HepG2 (cell line): ENCODE data around the gene CDC42SE2. TPM values are rescaled to one million over a fixed set of nuclear protein-coding genes. Genes with fewer than 3 reads are reported as not detected.

Source experiments
- ATAC-seq: fragments of 200-7000 bp; cut with Tn5 transposase; 3 replicates; pipeline ENCODE4 v1.9.1; 2020; ENCODE audit warnings: mild to moderate bottlenecking, moderate library complexity
- BruUV-seq: library from RNA; stranded (reverse); fragments of 400-500 nt; replicated peaks from 2 replicates; lab custom pipeline; 2021; lab: Mats Ljungman, UMichigan
- CTCF ChIA-PET: fragments of 300-600 bp; formaldehyde crosslinking; extraction: SDS; loops from one replicate; lab custom pipeline; 2021; ENCODE audit warnings: low total read pairs, inconsistent platforms, low intra/inter-chr PET ratio; lab: Yijun Ruan, JAX
- POLR2A ChIA-PET: fragments of 350-600 bp; sonication (Branson Sonifier 250); formaldehyde crosslinking; loops from one replicate; lab custom pipeline; 2020; ENCODE audit warnings: antibody characterized with exemption, inconsistent platforms; lab: Yijun Ruan, JAX
- DNase-seq: peaks from one replicate; pipeline ENCODE4 v3.0.0-alpha.2; 2015; ENCODE audit warnings: low spot score
- FAIRE-seq: peaks from 3 replicates; lab custom pipeline; 2011; peaks lifted over from hg19 to GRCh38; lab: Jason Lieb, UNC
- H2AFZ ChIP-seq: one replicate; pipeline ENCODE4 v1.6.1; 2011; ENCODE audit warnings: low read length, inconsistent platforms
- H3K27ac ChIP-seq: fragments of 300-600 bp; 3 replicates; pipeline ENCODE4 v1.8.0; 2011; ENCODE audit warnings: mixed run types, mild to moderate bottlenecking, mixed read lengths, low read length, inconsistent platforms; ENCODE audit not compliant: insufficient read depth; ENCODE audit errors: extremely low read length
- H3K27me3 ChIP-seq, 2 experiments: fragments of 200-600 bp in 1 of 2; 2 replicates in 1 of 2; 3 replicates in 1 of 2; pipeline versions ENCODE4 v1.6.0 to v1.8.0; 2011; ENCODE audit warnings: low read length in 2 of 2, mild to moderate bottlenecking in 2 of 2, moderate library complexity in 2 of 2, inconsistent platforms in 1 of 2; ENCODE audit not compliant: insufficient read depth in 2 of 2, control insufficient read depth in 1 of 2
- H3K36me3 ChIP-seq, 2 experiments: fragments of 200-600 bp in 1 of 2; replicated peaks in 1 of 2; 2 replicates in 1 of 2; 3 replicates in 1 of 2; pipeline versions ENCODE4 v1.5.1 to v1.8.0; 2011; ENCODE audit warnings: low read length in 2 of 2, inconsistent platforms in 1 of 2; ENCODE audit not compliant: insufficient read depth in 2 of 2, control insufficient read depth in 1 of 2
- H3K4me1 ChIP-seq: 2 replicates; pipeline ENCODE4 v1.5.1; 2012; ENCODE audit warnings: low read length, inconsistent platforms; ENCODE audit not compliant: insufficient read depth
- H3K4me2 ChIP-seq: 2 replicates; pipeline ENCODE4 v1.6.0; 2011; ENCODE audit warnings: low read depth, low read length, inconsistent platforms
- H3K4me3 ChIP-seq, 3 experiments: fragments of 200-600 bp in 1 of 3; sonication (generic), shearing (Covaris generic) in 1 of 3; replicated peaks in 1 of 3; 2 replicates each; pipeline ENCODE4 v1.5.1; 2011 to 2016; ENCODE audit warnings: low read length in 3 of 3, inconsistent platforms in 2 of 3, low read depth in 2 of 3, mild to moderate bottlenecking in 2 of 3, control low read depth in 1 of 3, mixed read lengths in 1 of 3; ENCODE audit not compliant: insufficient read depth in 1 of 3
- H3K79me2 ChIP-seq: one replicate; pipeline ENCODE4 v1.6.1; 2011; ENCODE audit warnings: low read length, inconsistent platforms; ENCODE audit not compliant: insufficient read depth
- H3K9ac ChIP-seq: 2 replicates; pipeline ENCODE4 v1.6.0; 2011; ENCODE audit warnings: mild to moderate bottlenecking, low read depth, low read length, inconsistent platforms; ENCODE audit not compliant: insufficient read depth
- H3K9me3 ChIP-seq: 2 replicates; pipeline ENCODE4 v1.5.1; 2012; ENCODE audit warnings: mild to moderate bottlenecking, low read length
- H4K20me1 ChIP-seq: 2 replicates; pipeline ENCODE4 v1.6.0; 2011; ENCODE audit warnings: inconsistent platforms, mild to moderate bottlenecking, low read length, moderate library complexity; ENCODE audit not compliant: insufficient read depth
- FLYWCH1 ChIP-seq: sonication (generic); formaldehyde crosslinking; IDR thresholded peaks from 2 replicates; pipeline ENCODE4 v1.8.1; 2023; ENCODE audit warnings: mild to moderate bottlenecking, missing genetic modification reagents
- HNRNPUL1 ChIP-seq: fragments of 200-400 bp; formaldehyde crosslinking; IDR thresholded peaks from 2 replicates; pipeline ENCODE4 v1.6.1; 2017; ENCODE audit warnings: low read depth, mild to moderate bottlenecking, low read length, moderate library complexity
- TBX2 ChIP-seq: sonication (generic); formaldehyde crosslinking; IDR thresholded peaks from 2 replicates; pipeline ENCODE4 v1.5.0; 2020; ENCODE audit warnings: missing genetic modification reagents, mild to moderate bottlenecking, borderline replicate concordance
- TGIF2 ChIP-seq: IDR thresholded peaks from 2 replicates; pipeline ENCODE4 v1.6.1; 2016; ENCODE audit warnings: control low read depth, missing compliant biosample characterization
- ZBTB3 ChIP-seq: sonication (generic); formaldehyde crosslinking; IDR thresholded peaks from 2 replicates; pipeline ENCODE4 v1.4.0; 2020; ENCODE audit warnings: low read depth, mild to moderate bottlenecking, moderate library complexity, missing genetic modification reagents, borderline replicate concordance
- ZBTB34 ChIP-seq: sonication (generic); formaldehyde crosslinking; IDR thresholded peaks from 2 replicates; pipeline ENCODE4 v1.8.0; 2022; ENCODE audit warnings: mild to moderate bottlenecking, missing genetic modification reagents
- ZNF12 ChIP-seq: sonication (generic); formaldehyde crosslinking; IDR thresholded peaks from 2 replicates; pipeline ENCODE4 v1.5.0; 2020; ENCODE audit warnings: missing genetic modification reagents
- ZNF329 ChIP-seq: sonication (generic); formaldehyde crosslinking; IDR thresholded peaks from 2 replicates; pipeline ENCODE4 v1.9.0; 2021; ENCODE audit warnings: low read depth, mild to moderate bottlenecking, missing genetic modification reagents
- ZNF501 ChIP-seq: sonication (generic); formaldehyde crosslinking; IDR thresholded peaks from 2 replicates; pipeline ENCODE4 v1.5.1; 2020; ENCODE audit warnings: mild to moderate bottlenecking, moderate library complexity, missing genetic modification reagents
- in situ Hi-C: cut with HindIII; loops from 2 replicates; pipeline ENCODE4 v1.10.0; 2017; ENCODE audit warnings: low pct_unique_long_range_greater_than_20kb; ENCODE audit not compliant: extremely low pct_ligation_motif_present
- intact Hi-C: fragments of 100-400 bp; cut with micrococcal nuclease; formaldehyde crosslinking; loops from one replicate; pipeline ENCODE4 v1.10.0; 2022; ENCODE audit not compliant: unreplicated experiment
- polyA plus RNA-seq, 8 experiments: library from polyadenylated mRNA; depleted of rRNA in 3 of 8; stranded (reverse) in 7 of 8; unstranded in 1 of 8; fragments of >200 nt; fragmentation: Illumina TruSeq in 4 of 8; extraction: Trizol in 4 of 8; gene quantifications; 2 replicates each; pipeline versions ENCODE4 v1.2.1 to v1.2.3, GENCODE V29; 2011 to 2016; ENCODE audit warnings: low read depth in 4 of 8, missing spikeins in 1 of 8, mixed read lengths in 1 of 8; ENCODE audit not compliant: insufficient read depth in 1 of 8
- total RNA-seq, 5 experiments: library from RNA; depleted of rRNA; stranded (reverse); fragments of >200 nt; fragmentation: Illumina TruSeq; extraction: Trizol; gene quantifications; 2 replicates each; pipeline ENCODE4 v1.2.3, GENCODE V29; 2016; ENCODE audit warnings: low read depth in 1 of 5

CDC42SE2 gene
- total and polyA plus RNA-seq, 2 of the 13 experiments (the other 11 are each of a cell fraction or from before 2014, with no cell fraction given) = 19.6 to 25.0 TPM

- no peak for DNase-seq
- in situ Hi-C loops = no loop called here
- no peak overlapping the region for H3K4me3 ChIP-seq
- intact Hi-C loops = no loop called here
- POLR2A ChIA-PET = no interaction called here
- no peaks in the 10 kb centered on the region for H3K9me3 ChIP-seq
- H3K9ac ChIP-seq = no peak overlapping the region
- peaks cover 2 to 8% of the 10 kb centered on the region in 2 experiments; a peak in 3 of 5 replicates for H3K36me3 ChIP-seq
- H3K27me3 ChIP-seq = no peaks in the 10 kb centered on the region
- peaks cover 58% of the 10 kb centered on the region for H3K79me2 ChIP-seq
- no TSS peak for BruUV-seq
- no peak overlapping the region for H3K27ac ChIP-seq
- FAIRE-seq = no peak
- no peak overlapping the region for H3K4me2 ChIP-seq
- no peak overlapping the region for H2AFZ ChIP-seq
- CTCF ChIA-PET = no interaction called here
- TF ChIP-seq ZNF329 (CRISPR knock-in tag) (peak; percentile 96), ZNF501 (CRISPR knock-in tag) (no peak), HNRNPUL1 (no peak), FLYWCH1 (no peak), TBX2 (CRISPR knock-in tag) (no peak), ZBTB3 (CRISPR knock-in tag) (no peak), ZNF12 (no peak), ZBTB34 (CRISPR knock-in tag) (no peak), TGIF2 (CRISPR knock-in tag) (no peak)
- TF ChIP-seq, all 625 proteins: peak for 1
- no peaks in the 10 kb centered on the region; the same call in 1 of the 2 replicates for H4K20me1 ChIP-seq
- H3K4me1 ChIP-seq = peaks cover 23% of the 10 kb centered on the region
- no peak for ATAC-seq
Measured at GRCh38 chr5:131318455-131318854, 54.6 kb downstream of the CDC42SE2 start.
